ENCODE data around the gene SLC41A2. TPM values are rescaled to one million over a fixed set of nuclear protein-coding genes. Genes with fewer than 3 reads are reported as not detected.

SLC41A2 gene
- total RNA-seq, 1 experiment from 2014 or later: 19.0 TPM

GRCh38 chr12:104930388-104931326 lies 27.4 kb downstream of the SLC41A2 start:
- peak; percentile 59 for DNase-seq (ENCODE audit: low read depth)

- DNase-seq (ENCODE audit: low read depth): peak; percentile 24
These were observed 28.1 kb downstream of the SLC41A2 start for GRCh38 chr12:104929977-104930376.

- no peak for DNase-seq (ENCODE audit: low read depth)
These were observed 28.7 kb downstream of the SLC41A2 start for GRCh38 chr12:104929368-104929767.

- DNase-seq (ENCODE audit: low read depth): no peak
These were observed 29.9 kb downstream of the SLC41A2 start for GRCh38 chr12:104928036-104928745.

- no peak for DNase-seq (ENCODE audit: low read depth)
These were observed 32.6 kb downstream of the SLC41A2 start for GRCh38 chr12:104925501-104925900.

- DNase-seq (ENCODE audit: low read depth): no peak
These were observed 36.8 kb downstream of the SLC41A2 start for GRCh38 chr12:104921340-104921739.

GRCh38 chr12:104911942-104912341 lies 46.1 kb downstream of the SLC41A2 start:
- DNase-seq (ENCODE audit: low read depth): no peak

- peak; percentile 34 for DNase-seq (ENCODE audit: low read depth)
These were observed 47.8 kb downstream of the SLC41A2 start for GRCh38 chr12:104910196-104910840.

- peak; percentile 12 for DNase-seq (ENCODE audit: low read depth)
These were observed 48.3 kb downstream of the SLC41A2 start for GRCh38 chr12:104909761-104910160.

Other genes starting within 250 kb of the SLC41A2 start
- 6.4 and 11.6 TPM in 2 replicates for gene NOPCHAP1, start 28.0 kb upstream of the SLC41A2 start, total RNA-seq (2014; rRNA removed; shearing (Covaris generic))
- gene ALDH1L2, start 126.2 kb upstream of the SLC41A2 start, total RNA-seq (2014; rRNA removed; shearing (Covaris generic)): 0.27 and 1.4 TPM in 2 replicates
- gene WASHC4, start 149.4 kb upstream of the SLC41A2 start, total RNA-seq (2014; rRNA removed; shearing (Covaris generic)): 37.5 and 51.9 TPM in 2 replicates